IPS-15b (cell line): ENCODE data around the gene PPP2R1B.

Experiments used
- H3K27me3 ChIP-seq: one replicate; pipeline ENCODE4 v1.6.1; 2013; ENCODE audit warnings: low read length; ENCODE audit not compliant: control insufficient read depth, insufficient read depth
- H3K36me3 ChIP-seq: one replicate; pipeline ENCODE4 v1.6.1; 2013; ENCODE audit warnings: low read length; ENCODE audit not compliant: control insufficient read depth, insufficient read depth
- H3K4me1 ChIP-seq: one replicate; pipeline ENCODE4 v1.6.1; 2013; ENCODE audit warnings: mild to moderate bottlenecking, low read length; ENCODE audit not compliant: control insufficient read depth, insufficient read depth
- H3K4me3 ChIP-seq: one replicate; pipeline ENCODE4 v1.5.1; 2013; ENCODE audit warnings: low read depth, low read length
- H3K9ac ChIP-seq: one replicate; pipeline ENCODE4 v1.6.1; 2013; ENCODE audit warnings: low read depth, mild to moderate bottlenecking, low read length
- H3K9me3 ChIP-seq: one replicate; pipeline ENCODE4 v1.6.1; 2013; ENCODE audit warnings: mild to moderate bottlenecking, low read length; ENCODE audit not compliant: control insufficient read depth, insufficient read depth

Gene PPP2R1B

GRCh38 chr11:111765984-111766833, at the start of gene PPP2R1B:
Gene PPP2R1B, minus strand, starts transcription at chr11:111766389. Its CDS starts 28 bp downstream, at chr11:111766361.
- Histone ChIP-seq H3K4me3 (peak within 1 kb of the TSS; percentile 91), H3K9me3 (no peaks in the 10 kb centered on the region), H3K36me3 (peaks cover 2% of the 10 kb centered on the region), H3K4me1 (peaks cover 7% of the 10 kb centered on the region), H3K27me3 (no peaks in the 10 kb centered on the region), H3K9ac (peak within 1 kb of the TSS; percentile 75)

- H3K9ac ChIP-seq, result no peak overlapping the region
- no peaks in the 10 kb centered on the region for H3K9me3 ChIP-seq
- no peak overlapping the region for H3K4me3 ChIP-seq
- H3K36me3 ChIP-seq, result no peaks in the 10 kb centered on the region
- no peaks in the 10 kb centered on the region for H3K4me1 ChIP-seq
- no peaks in the 10 kb centered on the region for H3K27me3 ChIP-seq
Measured at GRCh38 chr11:111815489-111815888, 49.3 kb upstream of the PPP2R1B start.

- Histone ChIP-seq H3K9ac (no peak overlapping the region), H3K9me3 (no peaks in the 10 kb centered on the region), H3K36me3 (no peaks in the 10 kb centered on the region), H3K4me3 (no peak overlapping the region), H3K27me3 (no peaks in the 10 kb centered on the region), H3K4me1 (no peaks in the 10 kb centered on the region)
Measured at GRCh38 chr11:111814557-111815320, 48.5 kb upstream of the PPP2R1B start.

- Histone ChIP-seq H3K27me3 (no peaks in the 10 kb centered on the region), H3K4me1 (no peaks in the 10 kb centered on the region), H3K9me3 (no peaks in the 10 kb centered on the region), H3K4me3 (no peak overlapping the region), H3K9ac (no peak overlapping the region), H3K36me3 (no peaks in the 10 kb centered on the region)
Measured at GRCh38 chr11:111814106-111814505, 47.9 kb upstream of the PPP2R1B start.

- no peaks in the 10 kb centered on the region for H3K4me1 ChIP-seq
- H3K9me3 ChIP-seq, result no peaks in the 10 kb centered on the region
- no peaks in the 10 kb centered on the region for H3K36me3 ChIP-seq
- no peak overlapping the region for H3K4me3 ChIP-seq
- H3K9ac ChIP-seq, result no peak overlapping the region
- no peaks in the 10 kb centered on the region for H3K27me3 ChIP-seq
Measured at GRCh38 chr11:111812211-111812610, 46.0 kb upstream of the PPP2R1B start.

GRCh38 chr11:111811445-111811844, 45.3 kb upstream of the PPP2R1B start:
- H3K4me3 ChIP-seq, result no peak overlapping the region
- no peaks in the 10 kb centered on the region for H3K4me1 ChIP-seq
- H3K9ac ChIP-seq, result no peak overlapping the region
- H3K9me3 ChIP-seq, result no peaks in the 10 kb centered on the region
- H3K27me3 ChIP-seq, result no peaks in the 10 kb centered on the region
- no peaks in the 10 kb centered on the region for H3K36me3 ChIP-seq

- Histone ChIP-seq H3K36me3 (no peaks in the 10 kb centered on the region), H3K9ac (no peak overlapping the region)
Measured at GRCh38 chr11:111808834-111809233, 42.6 kb upstream of the PPP2R1B start.

GRCh38 chr11:111808063-111808588, 41.9 kb upstream of the PPP2R1B start:
- Histone ChIP-seq H3K27me3 (no peaks in the 10 kb centered on the region), H3K9ac (no peak overlapping the region), H3K4me3 (no peak overlapping the region), H3K9me3 (no peaks in the 10 kb centered on the region), H3K4me1 (peaks cover 2% of the 10 kb centered on the region), H3K36me3 (no peaks in the 10 kb centered on the region)

More at GRCh38 chr11:111808834-111809233, 42.6 kb upstream of the PPP2R1B start:
- no peaks in the 10 kb centered on the region for H3K27me3 ChIP-seq
- H3K9me3 ChIP-seq, result no peaks in the 10 kb centered on the region
- H3K4me1 ChIP-seq, result peaks cover 2% of the 10 kb centered on the region
- H3K4me3 ChIP-seq, result no peak overlapping the region

GRCh38 chr11:111807076-111807475, 40.9 kb upstream of the PPP2R1B start:
- no peak overlapping the region for H3K9ac ChIP-seq
- H3K36me3 ChIP-seq, result no peaks in the 10 kb centered on the region
- H3K4me3 ChIP-seq, result no peak overlapping the region
- H3K9me3 ChIP-seq, result no peaks in the 10 kb centered on the region
- peaks cover 2% of the 10 kb centered on the region for H3K4me1 ChIP-seq
- no peaks in the 10 kb centered on the region for H3K27me3 ChIP-seq

GRCh38 chr11:111801135-111801534, 34.9 kb upstream of the PPP2R1B start:
- H3K4me1 ChIP-seq, result peaks cover 2% of the 10 kb centered on the region
- H3K4me3 ChIP-seq, result no peak overlapping the region
- no peaks in the 10 kb centered on the region for H3K27me3 ChIP-seq
- H3K36me3 ChIP-seq, result no peaks in the 10 kb centered on the region
- no peak overlapping the region for H3K9ac ChIP-seq
- H3K9me3 ChIP-seq, result no peaks in the 10 kb centered on the region

GRCh38 chr11:111798279-111798678, 32.1 kb upstream of the PPP2R1B start:
- Histone ChIP-seq H3K4me1 (no peaks in the 10 kb centered on the region), H3K36me3 (no peaks in the 10 kb centered on the region), H3K9me3 (no peaks in the 10 kb centered on the region), H3K27me3 (no peaks in the 10 kb centered on the region), H3K4me3 (no peak overlapping the region), H3K9ac (no peak overlapping the region)
